Activated B cell treated with CpG ODN at 0.5 μM for 24 hours (primary cell): Measurements from ENCODE around the gene QRICH1. TPM values are rescaled to one million over a fixed set of nuclear protein-coding genes. Genes with fewer than 3 reads are reported as not detected.

Experiments used
- ATAC-seq: fragments of 200-7000 bp; cut with Tn5 transposase; one replicate; pipeline ENCODE4 v1.10.0; 2021; ENCODE audit warnings: low read depth, mild to moderate bottlenecking, moderate library complexity
- CTCF ChIA-PET: fragments of 350-600 bp; sonication (Branson Sonifier 250); formaldehyde crosslinking; loops from one replicate; lab custom pipeline; 2021; ENCODE audit warnings: antibody characterized with exemption; lab: Charles Lee
- POLR2A ChIA-PET: fragments of 350-600 bp; sonication (Branson Sonifier 250); formaldehyde crosslinking; loops from one replicate; lab custom pipeline; 2021; ENCODE audit warnings: antibody characterized with exemption; lab: Charles Lee
- DNase-seq: peaks from one replicate; pipeline ENCODE4 v3.0.0; 2022
- H3K27ac Mint-ChIP-seq: one replicate; pipeline ENCODE4 v1.8.0; 2020; ENCODE audit warnings: mixed read lengths
- H3K27me3 Mint-ChIP-seq: one replicate; pipeline ENCODE4 v1.8.0; 2021; ENCODE audit warnings: mixed read lengths
- H3K36me3 Mint-ChIP-seq: one replicate; pipeline ENCODE4 v1.8.0; 2021; ENCODE audit warnings: low read depth, mixed read lengths
- H3K4me1 Mint-ChIP-seq: one replicate; pipeline ENCODE4 v1.8.0; 2021; ENCODE audit warnings: mixed read lengths
- H3K4me3 Mint-ChIP-seq: one replicate; pipeline ENCODE4 v1.8.0; 2020; ENCODE audit warnings: mild to moderate bottlenecking, mixed read lengths
- H3K9me3 Mint-ChIP-seq: one replicate; pipeline ENCODE4 v1.8.0; 2020; ENCODE audit warnings: mixed read lengths
- intact Hi-C: fragments of 100-400 bp; cut with micrococcal nuclease; formaldehyde crosslinking; loops from one replicate; pipeline ENCODE4 v1.15.1; 2024
- total RNA-seq: library from RNA; stranded (reverse); gene quantifications from 2 replicates; pipeline ENCODE4 v1.2.3, GENCODE V29; 2022
- TF ChIP-seq, protein P1 (sequence below): fragments of 200-600 bp; IDR thresholded peaks from one replicate; pipeline ENCODE4 v1.8.0; 2022; ENCODE audit warnings: antibody characterized with exemption, mild to moderate bottlenecking

The QRICH1 gene
- total RNA-seq, 1 donor from 2014 or later, result 155 TPM

DNA sequence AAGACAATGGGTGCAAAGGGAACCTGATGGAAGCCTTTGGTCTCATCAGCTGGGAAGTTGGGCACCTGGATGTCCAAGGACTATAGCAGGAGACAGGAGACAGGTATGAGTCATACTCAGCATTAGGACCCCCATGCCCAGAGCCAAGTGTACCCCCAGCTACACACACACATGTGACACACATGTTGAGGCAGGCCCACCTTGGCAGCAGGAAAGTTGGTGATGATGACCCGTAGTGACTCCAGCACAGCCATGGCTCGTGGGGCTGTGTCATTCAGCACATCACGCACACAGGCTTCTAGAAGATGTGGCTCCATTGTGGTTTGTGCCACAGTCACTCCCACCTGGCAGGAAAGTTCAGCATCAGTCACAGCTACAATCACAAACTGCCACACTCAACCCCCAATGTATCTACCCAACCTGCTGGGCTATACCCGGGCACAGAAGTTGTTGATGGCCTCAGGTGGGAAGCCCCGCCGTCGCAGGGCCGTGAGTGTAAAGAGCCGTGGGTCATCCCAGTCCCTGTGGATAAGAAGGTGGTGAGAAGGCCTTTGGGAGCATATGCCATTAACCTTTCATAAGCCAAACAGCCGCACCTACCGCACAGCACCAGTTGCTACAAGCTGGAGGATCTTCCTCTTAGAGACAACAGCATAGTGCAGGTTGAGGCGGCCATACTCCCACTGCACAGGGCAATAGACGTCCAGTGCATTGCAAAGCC, 5.2 kb upstream of the QRICH1 start:
- Mint-ChIP-seq H3K27ac (no peak overlapping the region), H3K4me3 (no peak overlapping the region), H3K4me1 (peaks cover 19% of the 10 kb centered on the region), H3K27me3 (no peaks in the 10 kb centered on the region), H3K36me3 (peaks cover 61% of the 10 kb centered on the region), H3K9me3 (no peaks in the 10 kb centered on the region)
- intact Hi-C loops, result loop anchor here (10.0 kb wide), 1 partner anchor 346 kb away; no protein-coding TSS in a partner anchor
- DNase-seq, result no peak
- TF ChIP-seq, protein P1, sequence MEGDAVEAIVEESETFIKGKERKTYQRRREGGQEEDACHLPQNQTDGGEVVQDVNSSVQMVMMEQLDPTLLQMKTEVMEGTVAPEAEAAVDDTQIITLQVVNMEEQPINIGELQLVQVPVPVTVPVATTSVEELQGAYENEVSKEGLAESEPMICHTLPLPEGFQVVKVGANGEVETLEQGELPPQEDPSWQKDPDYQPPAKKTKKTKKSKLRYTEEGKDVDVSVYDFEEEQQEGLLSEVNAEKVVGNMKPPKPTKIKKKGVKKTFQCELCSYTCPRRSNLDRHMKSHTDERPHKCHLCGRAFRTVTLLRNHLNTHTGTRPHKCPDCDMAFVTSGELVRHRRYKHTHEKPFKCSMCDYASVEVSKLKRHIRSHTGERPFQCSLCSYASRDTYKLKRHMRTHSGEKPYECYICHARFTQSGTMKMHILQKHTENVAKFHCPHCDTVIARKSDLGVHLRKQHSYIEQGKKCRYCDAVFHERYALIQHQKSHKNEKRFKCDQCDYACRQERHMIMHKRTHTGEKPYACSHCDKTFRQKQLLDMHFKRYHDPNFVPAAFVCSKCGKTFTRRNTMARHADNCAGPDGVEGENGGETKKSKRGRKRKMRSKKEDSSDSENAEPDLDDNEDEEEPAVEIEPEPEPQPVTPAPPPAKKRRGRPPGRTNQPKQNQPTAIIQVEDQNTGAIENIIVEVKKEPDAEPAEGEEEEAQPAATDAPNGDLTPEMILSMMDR, result no peak
- POLR2A ChIA-PET, result interaction anchor here (0.9 kb wide), 1 partner anchor 22 kb away, joined by 3 read pairs; no protein-coding TSS in a partner anchor
- ATAC-seq, result no peak
- CTCF ChIA-PET, result no interaction called here

DNA sequence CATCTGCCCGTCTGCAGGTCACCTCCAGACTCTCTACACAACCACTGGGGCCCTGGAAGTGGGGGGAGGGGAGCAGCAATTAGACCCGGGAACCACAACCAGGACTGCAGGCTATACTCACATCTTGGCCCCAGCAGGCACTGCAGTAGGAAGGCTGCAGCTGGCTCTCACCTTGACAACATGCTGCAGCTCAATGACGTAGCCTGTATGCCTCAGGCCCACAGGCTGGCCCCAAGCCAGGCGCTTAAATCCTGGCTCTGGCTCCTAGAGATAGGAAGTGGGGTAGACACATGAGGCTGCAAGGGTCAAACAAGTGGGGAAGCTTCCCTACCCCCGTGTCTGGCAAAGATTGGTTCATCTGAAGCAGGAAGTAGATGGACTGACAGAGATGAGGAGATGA, 4.6 kb upstream of the QRICH1 start:
- ChIA-PET POLR2A (no interaction called here), CTCF (no interaction called here)
- Mint-ChIP-seq H3K4me1 (peaks cover 15% of the 10 kb centered on the region), H3K27me3 (no peaks in the 10 kb centered on the region), H3K9me3 (no peaks in the 10 kb centered on the region), H3K27ac (no peak overlapping the region), H3K36me3 (peaks cover 64% of the 10 kb centered on the region), H3K4me3 (no peak overlapping the region)
- ATAC-seq, result no peak
- intact Hi-C loops, result loop anchor here (10.0 kb wide), 1 partner anchor 346 kb away; no protein-coding TSS in a partner anchor
- TF ChIP-seq, protein P1, result no peak
- DNase-seq, result no peak

DNA sequence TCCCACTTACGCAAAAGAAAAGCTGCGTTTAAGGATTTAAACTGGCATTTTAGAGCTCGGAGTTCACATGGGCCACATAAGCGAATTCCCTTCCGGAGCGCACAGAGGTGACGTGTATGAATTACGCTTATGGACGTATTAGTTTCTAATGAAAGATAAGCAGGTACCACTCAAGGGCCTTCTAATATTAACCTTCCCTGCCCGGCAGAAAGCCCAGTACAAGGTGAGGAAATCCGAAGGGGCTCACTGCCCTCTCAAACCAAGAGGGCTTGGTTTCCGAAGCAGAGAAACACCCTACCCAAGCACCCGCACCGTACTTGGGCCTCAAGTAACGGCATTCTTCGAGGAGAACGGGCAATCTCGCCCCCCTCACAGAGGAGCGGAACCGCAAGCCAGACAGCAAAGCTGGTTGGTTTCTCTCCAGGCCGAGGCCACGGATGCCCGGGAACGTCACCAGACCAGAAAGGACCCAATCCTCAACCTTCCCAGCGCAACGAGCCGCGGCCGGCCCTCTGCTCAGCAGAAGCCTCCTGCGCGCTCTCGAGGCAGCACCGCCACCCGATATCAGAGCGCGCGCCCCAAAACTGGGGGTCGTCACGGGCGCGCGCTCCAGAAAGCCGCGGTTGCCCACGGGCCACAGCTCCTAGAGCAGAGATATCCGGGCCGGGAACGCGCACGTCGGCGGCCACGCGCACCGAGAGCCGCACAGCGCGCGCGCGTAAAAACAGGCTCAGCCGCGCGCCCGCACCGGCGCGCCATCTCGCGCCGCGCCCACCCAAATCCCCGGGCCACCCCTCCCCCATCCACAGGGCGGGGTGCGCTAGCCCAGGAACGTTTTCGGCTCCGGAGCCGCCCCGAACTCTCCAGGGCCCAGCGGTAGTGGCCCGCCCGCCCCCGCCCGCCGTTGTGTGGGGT, 676 bp downstream of the QRICH1 start:
- ChIA-PET CTCF (interaction anchor here (0.9 to 3.4 kb wide), 11 partner anchors 11 to 322 kb away, joined by 3 to 48 read pairs (median 4); partner anchors contain the start of genes IMPDH2, NDUFAF3, QARS1 and USP4), POLR2A (interaction anchor here (0.6 to 4.7 kb wide), 37 partner anchors 11 to 1258 kb away, joined by 3 to 76 read pairs (median 7); partner anchors contain the start of genes ARIH2, C3orf62, CYB561D2 and DAG1)
- ATAC-seq, result peak; percentile 33
- TF ChIP-seq, protein P1, result no peak
- H3K4me1 Mint-ChIP-seq, result peaks cover 48% of the 10 kb centered on the region
- H3K27ac Mint-ChIP-seq, result peak overlapping the region; percentile 89
- H3K4me3 Mint-ChIP-seq, result peak overlapping the region; percentile 97
- intact Hi-C loops, result loop anchor here (1.0 to 10.0 kb wide), 4 partner anchors 319 to 1006 kb away; partner anchors contain the start of genes SLC26A6 and TCTA
- no peaks in the 10 kb centered on the region for H3K9me3 Mint-ChIP-seq
- H3K27me3 Mint-ChIP-seq, result no peaks in the 10 kb centered on the region
- DNase-seq, result peak; percentile 82
- peaks cover 39% of the 10 kb centered on the region for H3K36me3 Mint-ChIP-seq

DNA sequence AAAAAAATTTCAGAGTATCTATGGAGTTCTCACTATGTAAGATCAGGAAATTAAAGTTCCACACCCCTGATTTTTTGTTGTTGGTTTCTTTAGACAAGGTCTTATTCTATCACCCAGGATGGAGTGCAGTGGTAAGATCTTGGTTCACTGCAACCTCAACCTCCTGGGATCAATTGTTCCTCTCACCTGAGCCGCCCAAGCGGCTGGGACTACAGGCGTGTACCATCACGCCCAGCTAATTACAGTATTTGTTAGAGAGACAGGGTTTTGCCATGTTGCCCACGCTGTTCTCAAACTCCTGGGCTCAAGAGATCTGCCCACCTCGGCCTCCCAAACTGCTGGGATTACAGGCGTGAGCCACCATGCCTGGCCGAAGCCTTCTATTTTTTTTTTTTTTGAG, 12.4 kb downstream of the QRICH1 start:
- no peak for DNase-seq
- Mint-ChIP-seq H3K27ac (no peak overlapping the region), H3K4me3 (no peak overlapping the region), H3K36me3 (peaks cover 22% of the 10 kb centered on the region), H3K9me3 (no peaks in the 10 kb centered on the region), H3K27me3 (no peaks in the 10 kb centered on the region), H3K4me1 (peaks cover 12% of the 10 kb centered on the region)
- CTCF ChIA-PET, result no interaction called here
- TF ChIP-seq, protein P1, result no peak
- no peak for ATAC-seq
- POLR2A ChIA-PET, result interaction anchor here (4.8 kb wide), 1 partner anchor 12 kb away, joined by 26 read pairs; the partner anchor contains the start of gene QRICH1
- intact Hi-C loops, result no loop called here
